Globus pallidus (tissue), 1 donor: ENCODE results near the gene TENM4.
"Not testable (repeated sequence)": the region's sequence is repeated elsewhere in the genome, so short reads cannot be mapped to it uniquely, and the experiment has no call there.

Experiments used
- DNase-seq: peaks from one replicate; pipeline ENCODE4 v3.0.0-alpha.2; 2015; ENCODE audit warnings: low spot score

Gene TENM4

DNA sequence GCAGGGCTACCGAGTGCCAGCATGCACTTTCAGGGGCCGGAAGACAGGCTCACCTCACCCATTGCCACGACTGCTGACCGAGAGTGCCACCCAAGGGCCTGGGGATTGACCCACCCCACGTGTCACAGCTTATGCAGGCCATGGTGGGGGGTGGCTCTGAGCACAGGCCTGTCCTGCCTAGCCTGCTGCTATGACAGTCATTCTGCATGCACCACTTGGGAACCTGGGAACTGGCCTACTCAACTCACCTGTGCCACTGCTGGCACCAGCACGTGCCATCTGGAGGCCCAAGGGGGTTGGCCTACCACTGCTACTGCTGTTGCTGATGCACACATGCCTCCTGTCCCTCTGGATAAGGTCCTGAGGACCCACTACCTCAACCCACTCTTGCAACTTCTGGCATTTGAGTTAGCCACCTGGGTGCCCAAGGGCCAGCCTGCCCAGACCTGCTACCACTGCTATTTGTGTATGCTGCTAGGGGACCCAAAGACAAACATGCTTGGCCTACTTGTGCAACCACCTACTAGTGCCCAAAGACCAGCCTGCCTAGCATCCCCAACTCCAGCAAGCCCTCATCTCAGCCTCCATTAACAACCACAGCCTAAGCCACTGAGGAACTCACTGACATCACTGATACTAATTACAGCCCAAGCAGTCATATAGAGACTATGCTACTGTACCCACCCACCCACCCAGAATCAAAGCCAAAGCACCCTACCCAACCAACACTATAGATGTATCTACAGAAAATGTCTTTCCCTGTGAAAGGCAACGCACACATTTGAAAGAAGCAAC, 807.1 kb downstream of the TENM4 start:
- DNase-seq = no peak

DNA sequence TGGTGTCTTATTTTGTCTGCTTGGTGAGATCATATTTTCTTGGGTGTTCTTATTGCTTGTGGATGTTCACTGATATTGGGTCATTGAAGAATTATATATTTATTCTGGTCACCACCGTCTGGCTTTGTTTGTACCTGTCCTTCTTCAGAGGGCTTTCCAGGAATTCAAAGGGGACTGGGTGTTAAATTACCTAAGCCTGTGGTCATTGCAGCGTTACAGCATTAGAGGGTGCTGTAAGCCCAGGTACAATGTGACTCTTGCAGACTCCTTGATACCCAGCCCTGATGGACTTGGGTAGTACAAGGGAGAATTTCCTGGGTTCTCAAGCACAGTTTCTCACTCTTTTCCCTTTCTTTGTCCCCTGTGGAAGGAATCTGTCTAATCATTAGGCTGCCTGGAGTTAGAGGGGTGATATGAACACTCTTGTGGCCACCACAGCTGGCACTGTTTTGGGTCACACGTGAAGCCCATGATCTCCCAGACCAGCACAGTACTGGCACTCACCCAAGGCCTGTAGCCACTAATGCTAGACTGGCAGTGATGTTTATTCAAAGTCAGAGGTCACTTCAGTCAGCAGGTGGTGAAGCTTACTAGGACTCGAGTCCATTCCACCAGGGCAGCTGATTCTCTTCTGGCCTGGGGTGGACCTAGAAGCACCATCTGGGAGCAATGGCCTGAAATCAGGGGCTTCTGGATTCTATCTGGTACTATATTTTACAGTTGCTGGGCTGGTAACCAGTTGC, 810.1 kb downstream of the TENM4 start:
- no peak for DNase-seq

DNA sequence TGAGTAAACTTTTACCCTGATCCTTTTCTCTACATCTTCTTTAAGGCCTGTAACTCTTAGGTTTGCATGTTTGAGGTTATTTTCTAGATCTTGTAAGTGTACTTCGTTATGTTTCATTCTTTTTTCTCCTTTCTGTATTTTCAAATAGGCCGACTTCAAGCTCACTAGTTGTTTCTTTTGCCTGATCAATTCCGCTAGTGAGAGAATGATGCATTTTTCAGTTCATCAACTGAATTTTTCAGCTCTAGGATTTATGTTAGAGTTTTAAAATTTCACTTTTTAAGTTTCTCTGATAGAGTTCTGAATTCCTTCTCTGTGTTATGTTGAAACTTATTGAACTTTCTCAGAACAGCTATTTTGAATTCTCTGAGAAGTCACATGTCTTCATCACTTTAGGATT, 810.7 kb downstream of the TENM4 start:
- no peak for DNase-seq

DNA sequence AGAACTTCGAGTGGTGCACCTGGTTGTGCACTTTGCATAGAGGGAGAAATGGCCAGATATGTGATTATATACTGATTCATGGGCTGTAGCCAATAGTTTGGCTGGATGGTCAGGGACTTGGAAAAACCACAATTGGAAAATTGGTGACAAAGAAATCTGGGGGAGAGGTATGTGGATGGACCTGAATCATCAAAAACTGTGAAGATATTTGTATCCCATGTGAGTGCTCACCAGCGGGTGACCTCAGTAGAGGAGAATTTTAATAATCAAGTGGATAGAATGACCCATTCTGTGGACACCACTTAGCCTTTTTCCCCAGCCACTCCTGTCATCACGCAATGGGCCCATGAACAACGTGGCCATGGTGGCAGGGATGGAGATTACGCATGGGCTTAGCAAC, 818.2 kb downstream of the TENM4 start:
- no peak for DNase-seq

DNA sequence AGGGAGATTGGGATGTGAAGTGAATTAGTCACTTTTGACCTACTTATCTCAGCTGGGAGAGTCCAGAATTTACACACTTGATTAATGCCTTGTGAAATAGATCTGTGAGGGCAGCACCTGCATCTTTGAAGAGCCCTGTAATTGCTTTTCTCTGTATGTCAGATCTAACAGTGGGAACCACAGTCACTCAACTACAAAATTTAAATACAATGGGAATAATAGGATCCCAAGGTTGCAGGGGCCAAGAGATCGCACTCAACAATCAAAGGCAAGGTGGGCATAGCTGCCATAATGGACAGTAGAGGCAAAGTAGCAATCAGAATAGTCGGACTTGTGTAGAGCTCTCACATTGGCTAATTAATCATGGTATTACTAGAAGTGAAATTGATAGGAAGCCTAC, 820.7 kb downstream of the TENM4 start:
- no peak for DNase-seq

DNA sequence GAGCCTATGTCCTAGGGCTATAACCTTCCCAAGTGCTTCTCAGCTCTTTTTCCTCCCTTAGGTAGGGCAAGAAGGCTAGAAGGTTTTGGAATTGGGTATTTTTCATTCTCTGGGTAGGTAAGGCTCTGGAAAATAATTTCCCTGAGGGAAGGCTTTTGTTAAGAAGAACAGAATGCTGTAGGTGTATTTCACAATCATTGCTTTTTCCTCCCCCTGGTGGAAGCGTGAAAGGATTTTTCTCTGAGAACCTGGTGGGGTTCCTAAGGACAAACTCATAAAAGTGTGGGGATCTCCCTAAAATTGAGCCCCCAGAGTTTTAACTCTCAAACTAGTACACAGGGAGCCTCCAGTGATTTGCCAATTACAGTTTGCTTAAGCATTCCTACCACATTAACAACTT, 825.1 kb downstream of the TENM4 start:
- no peak for DNase-seq

DNA sequence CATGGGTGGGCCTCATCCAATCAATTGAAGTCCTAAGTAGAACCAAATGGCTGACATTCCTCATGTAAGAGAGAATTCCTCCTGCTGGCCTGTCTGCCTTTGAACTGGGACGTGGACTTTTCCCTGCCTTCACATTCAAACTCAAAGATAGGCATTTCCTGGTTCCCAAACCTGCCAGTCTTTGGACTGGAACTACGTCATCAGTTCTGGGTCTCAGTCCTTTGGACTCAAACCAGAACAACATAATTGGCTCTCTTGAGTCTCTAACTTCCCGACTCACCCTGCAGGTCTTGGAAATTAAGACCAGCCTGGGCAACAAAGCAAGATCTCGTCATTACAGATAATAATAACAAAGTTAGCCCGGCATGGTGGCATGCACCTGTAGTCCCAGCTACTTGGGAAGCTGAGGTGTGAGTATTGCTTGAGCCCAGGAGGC, 827.4 kb downstream of the TENM4 start:
- DNase-seq = no peak

DNA sequence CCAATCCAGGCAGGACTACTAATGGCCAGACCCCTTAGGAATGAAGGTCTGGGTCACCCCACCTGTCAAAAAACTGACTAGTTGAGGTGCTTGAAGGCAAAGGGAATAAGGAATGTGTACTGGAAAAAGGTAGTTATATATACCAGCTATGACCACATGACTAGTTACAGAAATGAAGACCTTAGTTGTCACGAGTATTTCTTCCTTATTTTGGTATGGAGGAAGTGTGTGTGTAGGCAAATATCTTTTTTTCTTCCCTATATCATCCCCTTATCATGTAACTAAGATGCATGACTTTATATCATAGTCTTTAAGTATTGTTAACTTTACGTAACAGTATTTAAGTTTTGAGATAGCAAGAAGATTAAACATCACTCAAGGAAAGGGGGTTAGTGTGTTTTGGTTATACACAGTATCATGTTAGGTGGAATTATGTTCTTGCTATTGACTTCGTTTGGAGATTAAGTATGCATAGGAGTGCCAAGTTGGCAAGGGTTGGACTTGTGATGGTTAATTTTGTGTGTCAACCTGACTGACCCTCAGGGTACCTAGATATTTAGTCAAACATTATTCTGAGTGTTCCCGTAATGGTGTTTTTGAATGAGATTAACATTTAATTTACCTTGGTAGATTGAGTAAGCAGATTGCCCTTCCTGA, 828.0 kb downstream of the TENM4 start:
- no peak for DNase-seq

DNA sequence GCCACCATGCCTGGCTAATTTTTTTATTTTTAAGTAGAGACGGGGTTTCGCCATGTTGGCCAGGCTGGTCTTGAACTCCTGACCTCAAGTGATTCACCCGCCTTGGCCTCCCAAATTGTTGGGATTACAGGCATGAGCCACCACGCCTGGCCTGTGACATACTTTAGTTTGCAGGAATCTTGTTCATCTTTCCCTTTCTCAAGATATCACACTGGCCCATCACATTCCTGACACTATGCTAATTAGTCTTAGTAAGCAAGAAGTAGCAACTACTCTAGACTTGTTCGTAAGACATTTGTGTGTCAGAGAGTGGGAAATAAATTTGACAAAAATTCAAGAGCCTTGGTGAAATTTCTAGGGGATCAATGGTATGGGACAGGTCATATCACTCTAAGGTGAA, 831.5 kb downstream of the TENM4 start:
- DNase-seq = not testable (repeated sequence)

DNA sequence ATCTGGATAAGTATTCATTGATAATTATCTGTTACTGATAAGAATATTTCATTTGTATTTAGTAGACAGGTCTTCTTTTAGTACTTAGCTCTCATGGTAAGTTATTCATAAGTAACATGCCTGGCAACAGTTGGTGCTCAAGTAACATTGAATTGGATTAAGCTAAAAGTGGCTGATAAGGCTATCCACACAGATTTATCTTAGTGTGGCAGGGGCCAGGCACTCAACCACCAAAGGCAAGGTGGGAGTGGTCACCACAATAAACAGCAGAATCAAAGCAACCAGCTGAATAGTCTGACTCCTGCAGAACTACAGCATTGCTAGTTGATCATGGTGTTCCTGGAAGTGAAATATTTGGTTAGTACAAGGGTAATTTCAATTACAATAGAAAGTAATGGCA, 833.1 kb downstream of the TENM4 start:
- DNase-seq = no peak

DNA sequence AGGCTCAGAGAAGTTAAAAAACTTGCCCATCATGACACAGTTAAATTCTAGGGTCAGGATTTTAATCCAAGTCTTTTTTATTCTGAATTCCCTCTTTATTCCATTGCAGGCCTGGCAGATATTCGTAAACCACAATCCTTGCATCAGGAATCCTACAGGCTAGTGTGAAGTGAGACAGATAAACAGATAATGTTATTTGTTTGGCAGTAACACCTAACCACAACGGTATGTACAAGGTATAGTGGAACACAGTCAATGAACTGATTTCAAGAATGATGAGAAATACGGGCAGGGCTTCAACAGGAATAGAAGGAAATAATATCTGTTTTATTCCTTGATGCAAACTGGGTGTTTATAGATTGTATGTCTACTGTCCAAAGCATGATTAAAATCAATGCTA, 834.2 kb downstream of the TENM4 start:
- DNase-seq = no peak

DNA sequence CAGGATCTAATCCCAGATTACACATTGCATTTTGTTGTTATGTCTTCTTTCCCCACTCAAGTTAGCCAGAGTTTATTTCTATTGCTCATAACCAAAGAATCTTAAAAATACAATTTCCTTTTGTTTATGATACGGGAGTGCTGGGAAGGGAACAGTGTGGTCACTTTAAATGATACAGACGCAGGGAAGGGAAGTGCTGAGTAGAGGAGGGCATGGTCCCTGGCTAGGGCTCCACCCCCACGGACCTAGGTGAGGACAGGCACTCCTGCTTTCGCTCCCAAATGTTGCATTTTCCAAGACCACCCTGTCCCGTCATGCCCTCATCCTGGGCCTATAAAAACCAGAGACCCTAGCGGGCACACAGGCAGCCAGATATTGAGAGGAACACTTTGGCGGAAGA, 835.5 kb downstream of the TENM4 start:
- DNase-seq = no peak

DNA sequence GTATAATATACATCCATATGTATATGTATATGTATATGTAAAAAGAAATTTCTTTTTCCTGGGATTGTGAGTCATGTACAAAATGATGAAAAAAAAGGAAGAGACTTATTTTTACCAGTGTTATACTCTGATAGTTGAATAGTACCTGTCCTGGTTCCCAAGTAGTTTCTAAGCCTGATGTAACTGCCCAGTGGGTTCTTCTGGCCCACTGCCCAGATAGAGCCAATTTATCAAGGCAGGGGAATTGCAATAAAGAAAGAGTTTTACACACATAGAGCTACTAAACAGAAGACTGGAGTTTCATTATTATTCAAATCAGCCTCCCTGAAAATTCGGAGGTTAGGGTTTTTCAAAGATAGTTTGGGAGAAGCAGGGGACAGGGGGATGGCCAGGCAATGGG, 837.0 kb downstream of the TENM4 start:
- no peak for DNase-seq
